Natural killer cell (primary cell): Measurements from ENCODE around the gene CBFA2T3. TPM values are rescaled to one million over a fixed set of nuclear protein-coding genes. Genes with fewer than 3 reads are reported as not detected.
"Not testable (repeated sequence)": the region's sequence is repeated elsewhere in the genome, so short reads cannot be mapped to it uniquely, and the experiment has no call there.

Experiments
- ATAC-seq, 3 donors: fragments of 150-1000 bp in 2 of 3; fragments of 200-7000 bp in 1 of 3; cut with Tn5 transposase; 1 replicate in 1 of 3; 2 replicates in 2 of 3; pipeline ENCODE4 v1.10.0; 2021; ENCODE audit warnings: mild to moderate bottlenecking in 2 of 3, moderate library complexity in 2 of 3
- DNase-seq, 2 donors: peaks; one replicate each; pipeline versions ENCODE4 v3.0.0 to v3.0.0-alpha.2; 2013 to 2021; ENCODE audit warnings: mixed read lengths in 1 of 2
- H3K27ac ChIP-seq: one replicate; pipeline ENCODE4 v1.5.1; 2013; ENCODE audit warnings: mild to moderate bottlenecking, low read length
- H3K27me3 ChIP-seq: one replicate; pipeline ENCODE4 v1.6.1; 2013; ENCODE audit warnings: low read length; ENCODE audit not compliant: control insufficient read depth, insufficient read depth
- H3K36me3 ChIP-seq: one replicate; pipeline ENCODE4 v1.6.1; 2013; ENCODE audit warnings: low read length; ENCODE audit not compliant: control insufficient read depth, insufficient read depth
- H3K4me1 ChIP-seq: one replicate; pipeline ENCODE4 v1.6.1; 2013; ENCODE audit warnings: low read length; ENCODE audit not compliant: control insufficient read depth, insufficient read depth
- H3K4me3 ChIP-seq: one replicate; pipeline ENCODE4 v1.5.1; 2013; ENCODE audit warnings: low read length
- H3K9me3 ChIP-seq: one replicate; pipeline ENCODE4 v1.6.1; 2013; ENCODE audit warnings: low read length; ENCODE audit not compliant: control insufficient read depth, insufficient read depth
- H3K27ac Mint-ChIP-seq, 2 donors: one replicate each; pipeline ENCODE4 v1.8.0; 2022; ENCODE audit warnings: mild to moderate bottlenecking in 2 of 2, mixed read lengths in 2 of 2, moderate library complexity in 1 of 2
- H3K27me3 Mint-ChIP-seq, 2 donors: one replicate each; pipeline ENCODE4 v1.8.0; 2022; ENCODE audit warnings: low read depth in 2 of 2, mixed read lengths in 2 of 2
- H3K36me3 Mint-ChIP-seq: one replicate; pipeline ENCODE4 v1.8.0; 2022; ENCODE audit warnings: mixed read lengths
- H3K4me1 Mint-ChIP-seq, 2 donors: one replicate each; pipeline ENCODE4 v1.8.0; 2022; ENCODE audit warnings: mixed read lengths in 2 of 2
- H3K4me3 Mint-ChIP-seq: one replicate; pipeline ENCODE4 v1.8.0; 2022; ENCODE audit warnings: mild to moderate bottlenecking, moderate library complexity, mixed read lengths
- H3K9me3 Mint-ChIP-seq, 2 donors: one replicate each; pipeline ENCODE4 v1.8.0; 2022; ENCODE audit warnings: mixed read lengths in 2 of 2
- CTCF ChIP-seq: fragments of 200-600 bp; IDR thresholded peaks from one replicate; pipeline ENCODE4 v1.8.0; 2022; ENCODE audit warnings: antibody characterized with exemption
- WGBS: methylation state at CpG from one replicate; pipeline ENCODE4 v1.1.7; 2013; ENCODE audit warnings: missing lambda C conversion rate; ENCODE audit not compliant: insufficient coverage; 5-methylcytosine and 5-hydroxymethylcytosine counted together
- intact Hi-C: fragments of 100-400 bp; cut with micrococcal nuclease; formaldehyde crosslinking; loops from one replicate; pipeline ENCODE4 v1.14.2; 2022
- total RNA-seq, 4 donors: library from RNA; stranded (reverse); fragments of 120-200 nt in 1 of 4; gene quantifications; one replicate each; pipeline versions ENCODE4 v1.2.3 to v1.2.4, GENCODE V29; 2013 to 2022

Gene CBFA2T3
- total RNA-seq, 3 donors from 2014 or later (not counting 1 experiment from before 2014, with no cell fraction given), result 2.5 to 7.8 (median 4.2) TPM

GRCh38 chr16:88895335-88895734 is 81.7 kb downstream of the CBFA2T3 start:
- H3K4me3 Mint-ChIP-seq, result no peak overlapping the region
- no peaks in the 10 kb centered on the region for H3K36me3 ChIP-seq
- no peaks in the 10 kb centered on the region for H3K27me3 ChIP-seq
- no peak overlapping the region for H3K4me3 ChIP-seq
- ATAC-seq (no peak), DNase-seq (no peak)
- H3K4me1 Mint-ChIP-seq, result no peaks in the 10 kb centered on the region
- no peak for TF ChIP-seq CTCF
- 88% methylated on average over 22 of the region's 22 CpGs for WGBS
- no peak overlapping the region for H3K27ac Mint-ChIP-seq
- intact Hi-C loops, result no loop called here
- no peaks in the 10 kb centered on the region for H3K4me1 ChIP-seq
- H3K27me3 Mint-ChIP-seq, result no peaks in the 10 kb centered on the region
- H3K9me3 Mint-ChIP-seq, result no peaks in the 10 kb centered on the region
- no peaks in the 10 kb centered on the region for H3K36me3 Mint-ChIP-seq
- no peaks in the 10 kb centered on the region for H3K9me3 ChIP-seq
- H3K27ac ChIP-seq, result no peak overlapping the region

- Histone ChIP-seq H3K27me3 (no peaks in the 10 kb centered on the region), H3K4me1 (no peaks in the 10 kb centered on the region), H3K36me3 (no peaks in the 10 kb centered on the region), H3K4me3 (no peak overlapping the region), H3K27ac (no peak overlapping the region), H3K9me3 (no peaks in the 10 kb centered on the region)
- no peak overlapping the region for H3K27ac Mint-ChIP-seq
- no peaks in the 10 kb centered on the region for H3K27me3 Mint-ChIP-seq
- H3K4me1 Mint-ChIP-seq, result no peaks in the 10 kb centered on the region
- 55% methylated on average over 21 of the region's 21 CpGs for WGBS
- no peak for TF ChIP-seq CTCF
- DNase-seq, result no peak
- H3K4me3 Mint-ChIP-seq, result no peak overlapping the region
- no peaks in the 10 kb centered on the region for H3K36me3 Mint-ChIP-seq
- no peak for ATAC-seq
- intact Hi-C loops, result no loop called here
- no peaks in the 10 kb centered on the region for H3K9me3 Mint-ChIP-seq
These were observed 82.2 kb downstream of the CBFA2T3 start for GRCh38 chr16:88894681-88895300.

- H3K4me3 Mint-ChIP-seq, ATAC-seq, H3K36me3 Mint-ChIP-seq, DNase-seq, H3K4me1 ChIP-seq, H3K9me3 ChIP-seq, intact Hi-C loops, H3K27me3 ChIP-seq, H3K4me3 ChIP-seq, H3K27ac Mint-ChIP-seq, H3K27me3 Mint-ChIP-seq, H3K9me3 Mint-ChIP-seq, H3K4me1 Mint-ChIP-seq, H3K36me3 ChIP-seq, H3K27ac ChIP-seq: not testable (repeated sequence)
- WGBS, result 93% methylated on average over 4 of the region's 6 CpGs
These were observed 82.7 kb downstream of the CBFA2T3 start for GRCh38 chr16:88894266-88894665.

DNA sequence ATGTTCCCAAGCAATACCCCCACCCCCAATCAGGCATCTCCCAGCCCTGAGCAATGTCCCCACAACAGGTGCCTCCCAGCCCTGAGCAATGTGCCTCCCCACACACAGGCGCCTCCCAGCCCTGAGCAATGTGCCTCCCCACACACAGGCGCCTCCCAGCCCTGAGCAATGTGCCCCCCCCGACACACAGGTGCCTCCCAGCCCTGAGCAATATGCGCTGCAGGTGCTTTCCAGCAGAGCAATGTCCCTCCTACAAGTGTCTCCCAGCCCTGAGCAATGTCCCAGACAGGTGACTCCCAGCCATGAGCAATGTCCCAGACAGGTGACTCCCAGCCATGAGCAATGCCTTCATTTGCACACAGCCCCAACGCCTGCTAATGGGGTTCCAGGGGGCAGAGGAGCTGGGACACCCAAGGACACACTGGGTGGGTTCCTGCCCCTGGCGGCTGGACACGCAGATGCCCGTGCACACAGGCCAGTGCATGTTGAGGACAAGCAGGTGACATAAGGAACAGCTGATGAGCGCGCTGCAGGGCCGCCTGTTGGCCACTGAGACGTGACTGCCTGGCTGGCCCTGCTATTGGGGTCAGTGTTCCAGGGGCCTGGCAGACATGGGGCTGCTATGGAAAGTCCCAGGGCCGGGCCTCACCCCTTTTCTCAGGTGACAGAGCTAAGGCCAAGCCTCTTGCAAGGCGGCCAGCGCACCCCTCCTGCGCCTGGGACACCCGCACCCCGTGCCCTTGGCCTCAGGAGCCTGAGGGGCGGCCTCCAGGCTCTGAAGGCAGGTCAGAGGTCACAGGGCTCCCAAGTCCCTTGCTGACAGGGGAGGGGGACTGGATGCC is 83.7 kb downstream of the CBFA2T3 start:
- 94% methylated on average over 19 of the region's 19 CpGs for WGBS
- no peak for ATAC-seq
- H3K27ac ChIP-seq, result no peak overlapping the region
- no peak for DNase-seq
- Mint-ChIP-seq H3K36me3 (no peaks in the 10 kb centered on the region), H3K4me1 (no peaks in the 10 kb centered on the region), H3K4me3 (no peak overlapping the region), H3K27me3 (no peaks in the 10 kb centered on the region), H3K27ac (no peak overlapping the region), H3K9me3 (no peaks in the 10 kb centered on the region)
- no peak for TF ChIP-seq CTCF
- H3K4me1 ChIP-seq, result no peaks in the 10 kb centered on the region
- no peaks in the 10 kb centered on the region for H3K27me3 ChIP-seq
- no peaks in the 10 kb centered on the region for H3K9me3 ChIP-seq
- H3K4me3 ChIP-seq, result no peak overlapping the region
- H3K36me3 ChIP-seq, result no peaks in the 10 kb centered on the region
- intact Hi-C loops, result no loop called here
